HG03520 (cell line): ENCODE results near the gene IL33.

Source experiments
- ATAC-seq: cut with Tn5 transposase; IDR thresholded peaks from one replicate; pipeline ENCODE4 v1.9.1; 2021; ENCODE audit warnings: mild to moderate bottlenecking, moderate library complexity; ENCODE audit not compliant: unreplicated experiment

Gene IL33

DNA sequence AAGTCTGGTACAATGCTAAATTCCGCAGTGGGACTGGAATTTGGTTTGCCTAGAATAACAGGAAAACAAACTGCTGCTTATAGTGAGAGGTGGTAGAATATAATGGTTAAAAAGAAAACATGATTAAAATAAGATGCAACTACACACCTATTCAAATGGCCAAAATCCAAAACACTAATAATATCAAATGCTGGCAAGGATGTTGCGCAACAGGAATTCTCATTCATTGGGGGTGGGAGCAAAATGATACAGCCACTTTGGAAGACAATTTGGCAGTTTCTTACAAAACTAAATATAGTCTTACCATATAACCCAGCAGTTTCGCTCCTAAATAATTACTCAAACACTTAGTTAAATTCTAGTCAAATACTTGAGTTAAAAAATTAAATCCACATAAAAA is 61.8 kb downstream of the IL33 start:
- no peak for ATAC-seq

GRCh38 chr9:6301858-6302257 is 86.3 kb downstream of the IL33 start:
- ATAC-seq: no peak

GRCh38 chr9:6302417-6302816 is 86.8 kb downstream of the IL33 start:
- ATAC-seq: no peak

DNA sequence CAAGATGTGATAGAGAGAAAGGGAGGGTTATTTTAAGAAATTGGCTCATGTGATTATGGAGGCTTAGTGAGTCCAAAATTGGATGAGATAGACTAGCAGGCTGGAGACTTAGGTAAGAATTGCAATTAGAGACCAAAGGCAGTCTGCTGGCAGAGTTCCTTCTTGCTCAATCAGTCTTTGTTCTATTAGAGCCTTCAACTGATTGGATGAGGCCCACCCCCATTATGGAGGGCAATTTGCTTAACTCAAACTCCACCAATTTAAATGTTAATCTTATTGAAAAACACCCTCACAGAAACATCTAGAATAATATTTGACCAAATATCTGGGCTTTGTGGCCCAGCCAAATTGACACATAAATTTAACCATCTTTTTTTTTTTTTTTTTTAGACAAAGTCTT is 88.6 kb downstream of the IL33 start:
- ATAC-seq: no peak

DNA sequence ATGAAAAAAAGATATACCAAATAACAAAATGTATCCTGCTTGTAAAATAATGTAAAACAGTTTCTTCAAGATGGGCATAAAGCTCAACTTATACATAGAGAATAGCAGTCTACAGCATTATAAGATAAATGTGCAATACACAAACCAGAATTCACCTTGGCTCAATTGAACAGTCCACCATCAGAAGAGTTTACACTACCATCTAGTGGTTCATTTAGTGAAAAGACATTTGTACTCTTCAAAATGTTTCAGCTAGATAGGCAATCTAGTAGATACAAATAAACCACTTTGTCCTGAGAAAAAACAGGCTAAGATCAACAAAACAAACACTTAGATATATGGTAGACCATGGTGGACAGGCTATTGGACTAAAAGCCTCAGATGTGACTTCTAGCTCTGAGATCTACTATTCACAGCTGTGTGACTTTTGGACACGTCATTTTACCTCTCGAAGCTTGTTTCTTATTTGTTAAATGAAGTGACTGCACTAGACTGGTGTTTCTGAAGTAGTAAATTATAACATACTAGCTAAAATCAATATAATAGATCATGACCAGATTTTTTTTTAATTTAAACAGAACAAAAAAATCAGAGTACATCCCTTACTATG is 90.5 kb downstream of the IL33 start:
- ATAC-seq: no peak
